ENCODE measurements around the gene LZTS2. TPM values are rescaled to one million over a fixed set of nuclear protein-coding genes. Genes with fewer than 3 reads are reported as not detected.

The LZTS2 gene
- polyA plus RNA-seq, 3 donors: 22.4 to 105 (median 91.5) TPM

Other genes with a start within 250 kb of the LZTS2 start
- gene SLF2, start 86.8 kb upstream of the LZTS2 start, polyA plus RNA-seq: 1 to 10 TPM; 4.8 to 8.7 (median 6.1) TPM
- gene SEMA4G, start 30.3 kb upstream of the LZTS2 start, polyA plus RNA-seq: 10 to 100 TPM in 1 of 3 donors, 1 to 10 TPM in 2; 1.6 to 10.0 (median 2.3) TPM
- gene MRPL43, start 12.3 kb upstream of the LZTS2 start, polyA plus RNA-seq: 100 to 1,000 TPM in 1 of 3 donors, 10 to 100 TPM in 2; 76.5 to 109 (median 96.3) TPM
- gene TWNK, start 12.3 kb upstream of the LZTS2 start, polyA plus RNA-seq: 1 to 10 TPM; 3.7 to 9.0 (median 4.9) TPM
- 1 to 10 TPM in 2 of 3 donors, under 1 TPM in 1; 0.25 to 3.3 (median 2.3) TPM for gene PDZD7, start 31.3 kb downstream of the LZTS2 start, polyA plus RNA-seq
- 10 to 100 TPM; 17.0 to 47.8 (median 27.0) TPM for gene SFXN3, start 31.4 kb downstream of the LZTS2 start, polyA plus RNA-seq
- 1 to 10 TPM; 1.2 to 9.2 (median 3.1) TPM for gene KAZALD1, start 62.2 kb downstream of the LZTS2 start, polyA plus RNA-seq
- under 1 TPM in 2 of 3 donors, not detected in 1; 0.02 to 0.09 TPM for gene TLX1, start 131.5 kb downstream of the LZTS2 start, polyA plus RNA-seq
- gene LBX1, start 229.7 kb downstream of the LZTS2 start, polyA plus RNA-seq: not detected